ENCODE data around the gene UBFD1. TPM values are rescaled to one million over a fixed set of nuclear protein-coding genes. Genes with fewer than 3 reads are reported as not detected.

The UBFD1 gene
- total and polyA plus RNA-seq, 2 experiments from 2014 or later, result 66.9 to 277 TPM

DNA sequence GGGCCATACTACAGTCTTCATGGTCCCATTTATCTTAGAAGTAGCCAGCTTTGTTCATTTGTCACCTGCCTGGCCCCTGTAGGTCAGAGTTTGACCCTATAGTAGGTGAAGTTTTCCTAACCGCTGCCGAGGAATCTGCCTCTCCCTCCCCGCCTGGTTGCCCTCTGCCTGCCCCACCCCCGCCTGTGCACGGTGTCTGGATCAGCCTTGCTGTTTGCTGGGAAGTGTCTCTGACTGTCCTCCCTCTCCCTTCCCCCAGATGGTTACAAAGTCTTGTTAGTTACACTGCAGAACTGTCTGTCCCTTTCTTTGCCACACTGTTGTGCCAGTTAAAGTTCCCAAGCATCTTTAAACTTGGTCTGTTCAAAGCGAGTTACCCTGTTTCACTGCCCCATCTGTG, 5.7 kb downstream of the UBFD1 start:
- TF ChIP-seq, protein P1, sequence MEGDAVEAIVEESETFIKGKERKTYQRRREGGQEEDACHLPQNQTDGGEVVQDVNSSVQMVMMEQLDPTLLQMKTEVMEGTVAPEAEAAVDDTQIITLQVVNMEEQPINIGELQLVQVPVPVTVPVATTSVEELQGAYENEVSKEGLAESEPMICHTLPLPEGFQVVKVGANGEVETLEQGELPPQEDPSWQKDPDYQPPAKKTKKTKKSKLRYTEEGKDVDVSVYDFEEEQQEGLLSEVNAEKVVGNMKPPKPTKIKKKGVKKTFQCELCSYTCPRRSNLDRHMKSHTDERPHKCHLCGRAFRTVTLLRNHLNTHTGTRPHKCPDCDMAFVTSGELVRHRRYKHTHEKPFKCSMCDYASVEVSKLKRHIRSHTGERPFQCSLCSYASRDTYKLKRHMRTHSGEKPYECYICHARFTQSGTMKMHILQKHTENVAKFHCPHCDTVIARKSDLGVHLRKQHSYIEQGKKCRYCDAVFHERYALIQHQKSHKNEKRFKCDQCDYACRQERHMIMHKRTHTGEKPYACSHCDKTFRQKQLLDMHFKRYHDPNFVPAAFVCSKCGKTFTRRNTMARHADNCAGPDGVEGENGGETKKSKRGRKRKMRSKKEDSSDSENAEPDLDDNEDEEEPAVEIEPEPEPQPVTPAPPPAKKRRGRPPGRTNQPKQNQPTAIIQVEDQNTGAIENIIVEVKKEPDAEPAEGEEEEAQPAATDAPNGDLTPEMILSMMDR (IDR thresholded peaks at IDR 0.05; ENCODE audit: low read depth, low read length), result no peak
- H3K4me1 ChIP-seq (ENCODE audit: low read depth), result peaks cover 3% of the 10 kb centered on the region
- H3K4me3 ChIP-seq, result no peak overlapping the region
- peaks cover 72% of the 10 kb centered on the region for H3K36me3 ChIP-seq
- H3K27me3 ChIP-seq, result no peaks in the 10 kb centered on the region
- no peak overlapping the region for H3K27ac ChIP-seq
- no peak for DNase-seq (ENCODE audit: low read depth in 1 of 2, low spot score in 1 of 2)
- no peaks in the 10 kb centered on the region for H3K9me3 ChIP-seq (ENCODE audit: low read depth)

DNA sequence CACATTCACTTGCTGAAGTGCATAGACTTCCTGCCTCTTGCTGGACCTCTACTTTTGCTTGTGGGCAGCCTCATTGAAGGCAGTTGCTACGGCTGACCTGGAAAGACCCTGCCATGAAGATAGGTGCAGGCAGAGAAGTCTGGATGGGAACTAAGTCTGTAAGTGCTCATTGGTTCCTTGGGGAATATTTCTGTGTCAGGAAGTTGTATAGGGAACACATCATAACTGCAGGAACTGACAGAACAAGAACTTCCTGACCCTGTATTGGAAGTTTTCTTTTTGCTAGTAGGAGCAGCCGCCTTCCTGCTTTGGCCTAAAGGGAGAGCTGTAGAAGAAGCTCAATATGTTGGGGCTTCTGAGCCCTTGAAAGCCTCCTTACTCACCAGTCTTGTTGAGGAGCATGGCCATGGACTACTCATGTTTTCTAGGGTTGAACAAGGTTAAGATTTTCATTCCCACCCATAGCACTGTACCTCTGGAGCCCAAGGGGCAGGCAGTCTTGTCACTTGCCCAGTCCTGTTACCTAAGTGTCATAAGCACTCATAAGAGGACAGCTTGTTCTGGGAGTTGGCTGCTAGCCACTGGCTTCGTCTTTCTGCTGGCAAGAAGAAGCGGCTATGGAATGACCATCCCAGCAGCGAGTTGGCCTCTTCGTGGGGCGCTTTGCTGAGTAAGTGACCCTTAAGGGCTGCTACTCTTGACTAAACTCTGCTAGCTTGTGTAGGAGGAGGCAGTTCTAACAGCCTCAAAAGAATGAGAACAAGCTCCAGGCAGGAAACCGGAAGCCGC, 7.2 kb downstream of the UBFD1 start:
- H3K27ac ChIP-seq, result no peak overlapping the region
- no peaks in the 10 kb centered on the region for H3K27me3 ChIP-seq
- H3K4me3 ChIP-seq, result no peak overlapping the region
- TF ChIP-seq, protein P1 (IDR thresholded peaks at IDR 0.05; ENCODE audit: low read depth, low read length), result no peak
- peaks cover 67% of the 10 kb centered on the region for H3K36me3 ChIP-seq
- no peaks in the 10 kb centered on the region for H3K9me3 ChIP-seq (ENCODE audit: low read depth)
- no peak for DNase-seq (ENCODE audit: low read depth in 1 of 2, low spot score in 1 of 2)
- no peaks in the 10 kb centered on the region for H3K4me1 ChIP-seq (ENCODE audit: low read depth)

DNA sequence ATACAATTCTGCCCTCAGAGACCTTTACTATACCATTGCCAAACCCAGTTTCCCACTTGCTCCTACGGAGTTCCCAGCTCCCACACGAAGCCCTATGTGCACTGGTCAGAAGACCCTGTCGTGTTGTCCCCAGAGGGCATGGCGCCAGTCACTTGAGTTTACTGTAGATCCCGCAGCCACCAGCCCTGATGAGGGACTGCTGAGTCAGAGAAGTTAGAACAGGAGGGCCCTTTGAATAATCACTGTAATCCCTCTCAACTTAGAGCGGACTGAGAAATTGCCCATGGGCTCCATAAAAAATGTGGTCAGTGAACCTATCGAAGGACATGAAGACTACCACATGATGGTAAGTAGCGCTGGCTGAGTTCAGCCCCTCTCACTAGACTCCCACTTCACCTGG, 9.2 kb downstream of the UBFD1 start:
- Histone ChIP-seq H3K4me3 (no peak overlapping the region), H3K36me3 (peaks cover 66% of the 10 kb centered on the region), H3K4me1 (ENCODE audit: low read depth) (no peaks in the 10 kb centered on the region), H3K27ac (no peak overlapping the region), H3K9me3 (ENCODE audit: low read depth) (no peaks in the 10 kb centered on the region), H3K27me3 (no peaks in the 10 kb centered on the region)
- DNase-seq (ENCODE audit: low read depth in 1 of 2, low spot score in 1 of 2), result no peak
- TF ChIP-seq, protein P1 (IDR thresholded peaks at IDR 0.05; ENCODE audit: low read depth, low read length), result no peak

DNA sequence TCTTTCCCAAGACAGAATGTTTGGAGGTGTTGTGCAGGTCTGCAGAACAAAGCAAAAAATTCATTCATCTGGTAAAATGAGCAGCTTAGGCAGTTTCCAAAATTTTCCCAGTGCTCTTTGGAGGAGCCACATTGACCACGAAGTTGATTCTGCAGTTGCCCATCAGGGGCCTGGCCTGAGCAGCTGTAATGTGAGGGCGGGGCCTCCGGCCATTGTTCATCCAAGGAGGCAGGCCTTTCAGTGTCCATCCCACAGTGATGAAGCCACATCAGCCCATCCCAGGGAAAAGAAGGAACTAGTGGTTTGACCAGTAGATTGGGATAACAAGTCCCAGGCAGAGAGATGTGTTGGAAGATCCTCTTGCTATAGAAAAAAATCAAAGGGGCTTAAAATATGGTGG, 10.1 kb downstream of the UBFD1 start:
- no peaks in the 10 kb centered on the region for H3K9me3 ChIP-seq (ENCODE audit: low read depth)
- no peaks in the 10 kb centered on the region for H3K27me3 ChIP-seq
- TF ChIP-seq, protein P1 (IDR thresholded peaks at IDR 0.05; ENCODE audit: low read depth, low read length), result no peak
- DNase-seq (ENCODE audit: low read depth in 1 of 2, low spot score in 1 of 2), result no peak
- no peak overlapping the region for H3K4me3 ChIP-seq
- no peak overlapping the region for H3K27ac ChIP-seq
- H3K4me1 ChIP-seq (ENCODE audit: low read depth), result no peaks in the 10 kb centered on the region
- H3K36me3 ChIP-seq, result peaks cover 68% of the 10 kb centered on the region

DNA sequence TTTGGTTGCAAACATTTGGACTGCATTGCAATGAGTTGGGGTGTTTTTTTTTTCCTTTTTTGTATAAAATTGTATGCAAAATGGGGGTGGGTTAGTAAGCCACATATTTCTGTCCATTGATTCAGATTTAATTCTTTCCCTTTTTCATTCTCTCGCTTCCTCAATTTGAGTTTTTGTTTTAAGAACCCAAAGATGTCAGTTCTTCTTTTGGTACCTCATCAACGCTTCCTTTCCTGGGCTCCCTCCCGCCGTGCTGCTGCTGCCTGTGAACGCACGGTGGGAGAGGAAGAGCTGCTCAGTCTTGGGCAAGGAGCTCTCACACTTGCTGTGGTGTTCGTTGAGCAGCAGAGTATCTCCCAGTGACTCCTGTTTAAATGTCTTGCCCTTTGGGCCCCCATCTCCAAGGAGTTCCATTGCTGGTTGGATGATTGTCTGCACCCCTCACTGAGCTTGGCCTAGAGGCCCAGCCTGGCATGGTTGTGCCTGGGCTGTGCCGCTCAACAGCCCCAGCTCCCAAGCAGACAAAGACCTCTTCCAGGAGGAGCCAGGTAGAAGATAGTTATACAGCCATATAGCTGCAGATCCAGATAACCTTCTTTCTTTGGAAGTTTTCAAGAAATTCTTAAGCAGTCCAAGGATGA, 13.6 kb downstream of the UBFD1 start:
- Histone ChIP-seq H3K9me3 (ENCODE audit: low read depth) (no peaks in the 10 kb centered on the region), H3K36me3 (peaks cover 42% of the 10 kb centered on the region), H3K27me3 (no peaks in the 10 kb centered on the region), H3K4me1 (ENCODE audit: low read depth) (no peaks in the 10 kb centered on the region), H3K27ac (no peak overlapping the region), H3K4me3 (no peak overlapping the region)
- no peak for DNase-seq (ENCODE audit: low read depth in 1 of 2, low spot score in 1 of 2)
- TF ChIP-seq, protein P1 (IDR thresholded peaks at IDR 0.05; ENCODE audit: low read depth, low read length), result no peak
